ENCODE measurements around the gene PITHD1.
"Not testable (repeated sequence)": the region's sequence is repeated elsewhere in the genome, so short reads cannot be mapped to it uniquely, and the experiment has no call there.

PITHD1 gene

GRCh38 chr1:23799255-23799569 lies 21.0 kb downstream of the PITHD1 start:
- DNase-seq (ENCODE audit: low read depth) = no peak

GRCh38 chr1:23799570-23800399 lies 21.6 kb downstream of the PITHD1 start:
- no peak for DNase-seq (ENCODE audit: low read depth)

- DNase-seq (ENCODE audit: low read depth) = peak; percentile 97
Measured at GRCh38 chr1:23800400-23801337, 22.5 kb downstream of the PITHD1 start, which contains the start of gene GALE. TSS of gene GALE (minus strand) at chr1:23800754. CDS start at chr1:23799007, 1,747 bp downstream.

- DNase-seq (ENCODE audit: low read depth) = no peak
Measured at GRCh38 chr1:23801338-23801748, 23.1 kb downstream of the PITHD1 start.

- DNase-seq (ENCODE audit: low read depth) = no peak
Measured at GRCh38 chr1:23801876-23802275, 23.7 kb downstream of the PITHD1 start.

- not testable (repeated sequence) for DNase-seq (ENCODE audit: low read depth)
Measured at GRCh38 chr1:23802809-23803342, 24.7 kb downstream of the PITHD1 start.

GRCh38 chr1:23803674-23804073 lies 25.5 kb downstream of the PITHD1 start:
- no peak for DNase-seq (ENCODE audit: low read depth)

- no peak for DNase-seq (ENCODE audit: low read depth)
Measured at GRCh38 chr1:23804183-23804835, 26.1 kb downstream of the PITHD1 start.

GRCh38 chr1:23805025-23805424 lies 26.8 kb downstream of the PITHD1 start:
- DNase-seq (ENCODE audit: low read depth) = no peak

- no peak for DNase-seq (ENCODE audit: low read depth)
Measured at GRCh38 chr1:23806280-23806679, 28.1 kb downstream of the PITHD1 start.

GRCh38 chr1:23807453-23807852 lies 29.2 kb downstream of the PITHD1 start:
- no peak for DNase-seq (ENCODE audit: low read depth)

- peak; percentile 73 for DNase-seq (ENCODE audit: low read depth)
Measured at GRCh38 chr1:23809751-23810171, 31.5 kb downstream of the PITHD1 start.

GRCh38 chr1:23810818-23811540 lies 32.8 kb downstream of the PITHD1 start:
- DNase-seq (ENCODE audit: low read depth) = peak; percentile 35

GRCh38 chr1:23814016-23814415 lies 35.8 kb downstream of the PITHD1 start:
- DNase-seq (ENCODE audit: low read depth) = no peak

- no peak for DNase-seq (ENCODE audit: low read depth)
Measured at GRCh38 chr1:23816361-23816760, 38.1 kb downstream of the PITHD1 start.

GRCh38 chr1:23816906-23817305 lies 38.7 kb downstream of the PITHD1 start:
- DNase-seq (ENCODE audit: low read depth) = no peak

GRCh38 chr1:23817633-23818032 lies 39.4 kb downstream of the PITHD1 start:
- DNase-seq (ENCODE audit: low read depth) = no peak

- no peak for DNase-seq (ENCODE audit: low read depth)
Measured at GRCh38 chr1:23823767-23824166, 45.5 kb downstream of the PITHD1 start.

GRCh38 chr1:23824711-23825075 lies 46.5 kb downstream of the PITHD1 start:
- no peak for DNase-seq (ENCODE audit: low read depth)

- peak; percentile 85 for DNase-seq (ENCODE audit: low read depth)
Measured at GRCh38 chr1:23825076-23825761, 47.0 kb downstream of the PITHD1 start, which contains the start of gene HMGCL. TSS of gene HMGCL (minus strand) at chr1:23825429. CDS start at chr1:23825415, 14 bp downstream.

Data from activated gamma-delta T cell treated with anti-CD3 and anti-CD28 coated beads, Interleukin-2, amount 50 U/mL, for 16 hours (primary cell).